ENCODE measurements around the gene SNX8.

The SNX8 gene, protein sequence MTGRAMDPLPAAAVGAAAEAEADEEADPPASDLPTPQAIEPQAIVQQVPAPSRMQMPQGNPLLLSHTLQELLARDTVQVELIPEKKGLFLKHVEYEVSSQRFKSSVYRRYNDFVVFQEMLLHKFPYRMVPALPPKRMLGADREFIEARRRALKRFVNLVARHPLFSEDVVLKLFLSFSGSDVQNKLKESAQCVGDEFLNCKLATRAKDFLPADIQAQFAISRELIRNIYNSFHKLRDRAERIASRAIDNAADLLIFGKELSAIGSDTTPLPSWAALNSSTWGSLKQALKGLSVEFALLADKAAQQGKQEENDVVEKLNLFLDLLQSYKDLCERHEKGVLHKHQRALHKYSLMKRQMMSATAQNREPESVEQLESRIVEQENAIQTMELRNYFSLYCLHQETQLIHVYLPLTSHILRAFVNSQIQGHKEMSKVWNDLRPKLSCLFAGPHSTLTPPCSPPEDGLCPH

DNA sequence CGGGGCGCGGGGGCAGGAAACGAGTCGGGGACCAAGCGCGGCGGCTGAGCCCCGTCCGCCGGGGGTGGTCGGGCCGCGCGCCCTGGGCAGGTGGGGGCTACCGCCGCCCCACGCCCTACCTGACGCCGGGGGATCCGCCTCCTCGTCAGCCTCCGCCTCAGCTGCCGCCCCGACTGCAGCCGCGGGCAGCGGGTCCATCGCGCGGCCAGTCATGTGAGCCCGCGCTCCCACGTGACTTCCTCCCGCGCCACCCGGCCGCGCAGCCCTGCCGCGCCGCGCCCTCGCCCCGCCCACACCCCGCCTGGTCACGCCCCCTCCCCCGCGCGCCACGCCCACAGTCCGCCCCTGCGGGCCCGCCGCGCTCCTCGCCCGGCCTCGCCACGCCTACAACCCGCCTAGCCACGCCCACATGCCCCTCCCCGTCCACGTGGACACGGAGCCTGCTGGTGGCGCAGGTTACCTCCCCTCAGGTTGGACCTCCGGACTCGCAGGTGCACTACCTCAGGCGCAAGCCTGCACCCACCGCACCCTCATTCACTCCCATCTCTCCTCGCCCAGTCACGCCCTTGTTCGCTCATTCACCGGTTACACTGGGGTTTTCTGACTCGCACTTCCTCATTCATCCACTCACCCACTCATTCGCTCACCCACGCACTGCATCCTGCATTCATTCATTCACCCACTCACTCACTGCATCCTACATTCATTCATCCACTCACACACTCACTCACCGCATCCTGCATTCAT, at the start of gene SNX8:
Gene SNX8 (minus strand): TSS at position 233 of the 747 bp plus-strand sequence. CDS start 20 bp downstream, at position 213.
- Histone ChIP-seq H3K9me3 (ENCODE audit: insufficient read depth, low read length) (no peaks in the 10 kb centered on the region), H3K4me1 (ENCODE audit: insufficient read depth, insufficient read length) (peaks cover 7% of the 10 kb centered on the region)
- no peak for TF ChIP-seq SUZ12 (IDR thresholded peaks at IDR 0.05; ENCODE audit: extremely low read depth, insufficient read depth, insufficient read length)
- no peak for TF ChIP-seq YY1 (IDR thresholded peaks at IDR 0.05; ENCODE audit: insufficient read depth, insufficient read length)
- TF ChIP-seq ZNF274 (IDR thresholded peaks at IDR 0.05; ENCODE audit: low read depth, low read length) = no peak

DNA sequence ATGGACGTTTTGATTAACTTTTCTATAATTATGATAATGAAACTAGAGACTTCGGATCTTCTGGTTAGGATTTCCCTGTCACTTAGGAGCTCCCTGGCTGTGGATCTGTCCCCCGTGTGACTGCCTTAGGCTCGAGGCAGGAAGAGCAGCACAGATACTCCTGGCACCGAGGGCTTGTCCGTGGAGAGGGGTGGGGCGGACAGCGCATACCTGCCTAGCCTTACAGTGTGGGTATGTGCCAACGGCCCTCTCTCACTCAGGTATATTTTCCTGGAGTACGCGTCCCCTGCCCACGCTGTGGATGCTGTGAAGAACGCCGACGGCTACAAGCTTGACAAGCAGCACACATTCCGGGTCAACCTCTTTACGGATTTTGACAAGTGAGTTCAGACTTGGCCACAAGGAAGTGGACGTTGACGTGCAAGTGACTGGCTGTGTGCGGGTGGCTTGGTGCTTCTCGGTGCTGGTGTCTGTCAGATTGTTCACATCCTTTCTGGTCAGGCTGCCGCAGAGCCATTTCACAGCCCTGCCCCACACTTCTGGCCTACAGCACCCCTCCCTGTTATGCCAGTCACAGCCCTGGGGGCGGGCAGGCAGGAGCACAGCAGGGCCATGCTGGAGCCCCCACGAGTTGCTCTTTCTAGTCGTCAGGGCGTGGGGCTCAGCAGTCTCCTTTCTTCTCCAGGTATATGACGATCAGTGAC, 48.3 kb upstream of the SNX8 start:
- TF ChIP-seq SUZ12 (IDR thresholded peaks at IDR 0.05; ENCODE audit: extremely low read depth, insufficient read depth, insufficient read length) = no peak
- TF ChIP-seq ZNF274 (IDR thresholded peaks at IDR 0.05; ENCODE audit: low read depth, low read length) = no peak
- TF ChIP-seq YY1 (IDR thresholded peaks at IDR 0.05; ENCODE audit: insufficient read depth, insufficient read length) = no peak
- H3K36me3 ChIP-seq (ENCODE audit: insufficient read depth, insufficient read length, low read length) = peaks cover 94% of the 10 kb centered on the region
- H3K9me3 ChIP-seq (ENCODE audit: insufficient read depth, low read length) = no peaks in the 10 kb centered on the region
- DNase-seq (ENCODE audit: low read depth, low spot score) = no peak
- H3K27me3 ChIP-seq (ENCODE audit: insufficient read depth, insufficient read length) = no peaks in the 10 kb centered on the region
- no peaks in the 10 kb centered on the region for H3K4me1 ChIP-seq (ENCODE audit: insufficient read depth, insufficient read length)
- H3K9ac ChIP-seq (ENCODE audit: insufficient read length, low read depth) = no peak overlapping the region
- no peak overlapping the region for H3K4me3 ChIP-seq (ENCODE audit: insufficient read length, low read depth)

More for the DNA sequence above, at the start of gene SNX8:
- Histone ChIP-seq H3K27me3 (ENCODE audit: insufficient read depth, insufficient read length) (peaks cover 14% of the 10 kb centered on the region), H3K4me3 (ENCODE audit: insufficient read length, low read depth) (peak within 1 kb of the TSS; percentile 85), H3K9ac (ENCODE audit: insufficient read length, low read depth) (peak within 1 kb of the TSS; percentile 90), H3K36me3 (ENCODE audit: insufficient read depth, insufficient read length, low read length) (no peaks in the 10 kb centered on the region)
- peak; percentile 63 for DNase-seq (ENCODE audit: low read depth, low spot score)

DNA sequence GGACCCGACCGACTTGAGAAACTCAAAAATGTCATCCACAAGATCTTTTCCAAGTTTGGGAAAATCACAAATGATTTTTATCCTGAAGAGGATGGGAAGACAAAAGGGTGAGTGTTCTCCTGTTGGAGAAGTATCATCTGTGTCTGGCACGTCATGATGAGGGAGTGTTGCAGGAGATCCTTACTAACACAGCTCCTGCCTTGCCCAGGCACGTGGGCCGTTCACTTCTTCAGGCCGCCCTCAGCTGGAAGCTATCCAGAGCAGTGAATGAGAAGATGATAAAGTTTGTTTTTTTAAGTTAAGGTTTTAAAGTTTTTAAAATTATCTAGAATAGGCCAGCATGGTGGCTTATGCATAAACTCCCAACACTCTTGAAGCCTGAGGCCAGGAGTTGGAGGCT, 46.6 kb upstream of the SNX8 start:
- H3K4me1 ChIP-seq (ENCODE audit: insufficient read depth, insufficient read length) = no peaks in the 10 kb centered on the region
- H3K4me3 ChIP-seq (ENCODE audit: insufficient read length, low read depth) = no peak overlapping the region
- DNase-seq (ENCODE audit: low read depth, low spot score) = no peak
- H3K9ac ChIP-seq (ENCODE audit: insufficient read length, low read depth) = no peak overlapping the region
- H3K36me3 ChIP-seq (ENCODE audit: insufficient read depth, insufficient read length, low read length) = peaks cover 92% of the 10 kb centered on the region
- H3K9me3 ChIP-seq (ENCODE audit: insufficient read depth, low read length) = no peaks in the 10 kb centered on the region
- no peaks in the 10 kb centered on the region for H3K27me3 ChIP-seq (ENCODE audit: insufficient read depth, insufficient read length)
- TF ChIP-seq SUZ12 (IDR thresholded peaks at IDR 0.05; ENCODE audit: extremely low read depth, insufficient read depth, insufficient read length) (no peak), YY1 (IDR thresholded peaks at IDR 0.05; ENCODE audit: insufficient read depth, insufficient read length) (no peak), ZNF274 (IDR thresholded peaks at IDR 0.05; ENCODE audit: low read depth, low read length) (no peak)

DNA sequence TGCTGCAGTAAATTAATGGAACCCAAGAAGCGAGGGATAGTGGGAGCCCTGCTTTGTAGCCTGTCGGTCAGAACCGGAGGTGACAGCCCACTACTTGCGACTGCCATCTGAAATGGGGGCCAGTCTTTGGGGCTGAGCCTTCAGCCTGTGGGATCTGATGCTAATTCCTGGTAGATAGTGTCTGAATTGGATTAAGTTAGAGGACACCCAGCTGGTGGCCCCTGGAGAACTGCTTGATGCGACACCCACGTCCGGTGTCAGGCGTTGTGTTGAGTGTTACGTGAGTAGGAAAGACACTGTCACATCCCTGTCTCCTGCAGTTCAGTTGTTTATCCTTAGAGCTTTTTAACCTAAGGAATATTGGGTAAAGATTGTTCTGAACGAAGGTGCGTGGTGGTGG, 45.4 kb upstream of the SNX8 start:
- H3K9ac ChIP-seq (ENCODE audit: insufficient read length, low read depth) = no peak overlapping the region

DNA sequence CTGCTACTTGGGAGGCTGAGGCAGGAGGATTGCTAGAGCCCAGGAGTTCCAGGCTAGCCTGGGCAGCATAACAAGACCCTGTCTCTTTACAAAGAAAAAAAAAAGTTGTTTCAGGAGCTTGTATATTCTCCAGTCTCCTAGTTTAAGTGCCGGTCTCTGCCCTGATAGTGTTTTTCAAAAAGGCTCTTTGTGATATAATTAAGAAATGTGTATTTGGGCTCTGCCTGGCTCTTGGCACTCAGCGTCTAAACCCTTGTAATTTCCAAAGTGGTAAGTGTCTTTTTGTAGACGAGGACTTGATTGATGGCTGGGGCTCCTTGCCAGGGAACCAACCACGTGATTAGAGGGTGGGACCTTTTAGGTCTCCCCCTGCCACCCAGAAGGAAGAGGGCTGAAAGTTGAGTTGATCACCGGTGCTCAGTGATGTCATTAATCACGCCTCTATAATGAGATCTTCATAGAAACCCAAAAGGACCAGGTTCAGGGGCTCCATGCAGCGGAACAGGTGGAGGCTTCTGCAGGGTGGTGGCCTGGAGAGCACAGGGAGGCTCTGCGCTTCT, 44.8 kb upstream of the SNX8 start:
- no peak for DNase-seq (ENCODE audit: low read depth, low spot score)
- Histone ChIP-seq H3K36me3 (ENCODE audit: insufficient read depth, insufficient read length, low read length) (peaks cover 75% of the 10 kb centered on the region), H3K4me1 (ENCODE audit: insufficient read depth, insufficient read length) (no peaks in the 10 kb centered on the region), H3K9me3 (ENCODE audit: insufficient read depth, low read length) (no peaks in the 10 kb centered on the region), H3K27me3 (ENCODE audit: insufficient read depth, insufficient read length) (no peaks in the 10 kb centered on the region), H3K9ac (ENCODE audit: insufficient read length, low read depth) (no peak overlapping the region), H3K4me3 (ENCODE audit: insufficient read length, low read depth) (no peak overlapping the region)
- TF ChIP-seq YY1 (IDR thresholded peaks at IDR 0.05; ENCODE audit: insufficient read depth, insufficient read length) = no peak
- no peak for TF ChIP-seq ZNF274 (IDR thresholded peaks at IDR 0.05; ENCODE audit: low read depth, low read length)

More for the DNA sequence above, 45.4 kb upstream of the SNX8 start:
- Histone ChIP-seq H3K4me3 (ENCODE audit: insufficient read length, low read depth) (no peak overlapping the region), H3K36me3 (ENCODE audit: insufficient read depth, insufficient read length, low read length) (peaks cover 80% of the 10 kb centered on the region), H3K27me3 (ENCODE audit: insufficient read depth, insufficient read length) (no peaks in the 10 kb centered on the region), H3K4me1 (ENCODE audit: insufficient read depth, insufficient read length) (no peaks in the 10 kb centered on the region), H3K9me3 (ENCODE audit: insufficient read depth, low read length) (no peaks in the 10 kb centered on the region)
- no peak for DNase-seq (ENCODE audit: low read depth, low spot score)
- TF ChIP-seq SUZ12 (IDR thresholded peaks at IDR 0.05; ENCODE audit: extremely low read depth, insufficient read depth, insufficient read length) (no peak), ZNF274 (IDR thresholded peaks at IDR 0.05; ENCODE audit: low read depth, low read length) (no peak), YY1 (IDR thresholded peaks at IDR 0.05; ENCODE audit: insufficient read depth, insufficient read length) (no peak)

DNA sequence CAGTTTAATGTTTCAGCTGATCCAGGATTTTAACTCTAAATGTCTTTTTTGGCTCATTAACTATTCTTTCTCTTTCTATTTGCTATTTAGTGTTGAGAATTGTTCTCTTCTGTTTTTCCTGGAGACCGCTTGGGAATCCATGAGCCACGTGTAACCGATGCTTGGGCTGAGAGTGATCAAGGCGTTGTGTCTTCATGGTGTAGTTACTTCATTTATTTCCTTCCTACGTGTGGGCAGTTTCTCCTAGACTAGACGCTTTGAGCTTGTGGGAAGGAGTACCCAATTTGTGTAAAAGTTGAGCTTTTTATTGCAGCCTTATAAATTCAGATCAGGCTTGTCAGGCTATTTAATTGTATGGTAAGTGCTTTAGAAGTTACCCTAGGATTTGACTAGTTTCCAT, 43.3 kb upstream of the SNX8 start:
- Histone ChIP-seq H3K9ac (ENCODE audit: insufficient read length, low read depth) (no peak overlapping the region), H3K4me3 (ENCODE audit: insufficient read length, low read depth) (no peak overlapping the region), H3K27me3 (ENCODE audit: insufficient read depth, insufficient read length) (no peaks in the 10 kb centered on the region), H3K4me1 (ENCODE audit: insufficient read depth, insufficient read length) (peaks cover 4% of the 10 kb centered on the region), H3K36me3 (ENCODE audit: insufficient read depth, insufficient read length, low read length) (peaks cover 67% of the 10 kb centered on the region), H3K9me3 (ENCODE audit: insufficient read depth, low read length) (no peaks in the 10 kb centered on the region)
- DNase-seq (ENCODE audit: low read depth, low spot score) = no peak
- no peak for TF ChIP-seq ZNF274 (IDR thresholded peaks at IDR 0.05; ENCODE audit: low read depth, low read length)
- no peak for TF ChIP-seq SUZ12 (IDR thresholded peaks at IDR 0.05; ENCODE audit: extremely low read depth, insufficient read depth, insufficient read length)
- TF ChIP-seq YY1 (IDR thresholded peaks at IDR 0.05; ENCODE audit: insufficient read depth, insufficient read length) = no peak

All from NT2/D1 (cell line).